HepG2 (cell line): Measurements from ENCODE around the gene UBE2J1. TPM values are rescaled to one million over a fixed set of nuclear protein-coding genes. Genes with fewer than 3 reads are reported as not detected.
A peak's percentile ranks its signal among the peaks of the same experiment; 100 is the strongest.

Experiments
- ARNT2 ChIP-seq: sonication (generic); formaldehyde crosslinking; IDR thresholded peaks from 2 replicates; pipeline ENCODE4 v1.8.0; 2022; ENCODE audit warnings: mild to moderate bottlenecking, low read depth, missing genetic modification reagents, moderate library complexity
- BRCA1 ChIP-seq: sonication (generic); formaldehyde crosslinking; IDR thresholded peaks from 2 replicates; pipeline ENCODE4 v1.4.0; 2020; ENCODE audit warnings: missing genetic modification reagents
- CBX5 ChIP-seq: sonication (generic); formaldehyde crosslinking; IDR thresholded peaks from 2 replicates; pipeline ENCODE4 v1.4.0; 2020; ENCODE audit warnings: missing genetic modification reagents, borderline replicate concordance
- FOXK1 ChIP-seq: sonication (generic); formaldehyde crosslinking; IDR thresholded peaks from 2 replicates; pipeline ENCODE4 v1.4.0; 2020; ENCODE audit warnings: low read depth, missing genetic modification reagents, borderline replicate concordance
- ISX ChIP-seq: sonication (generic); formaldehyde crosslinking; conservative IDR thresholded peaks from 2 replicates; pipeline ENCODE4 v1.5.0; 2020; ENCODE audit warnings: missing genetic modification reagents
- JUND ChIP-seq: sonication (generic); formaldehyde crosslinking; IDR thresholded peaks from 2 replicates; pipeline ENCODE4 v1.8.0; 2022; ENCODE audit warnings: mild to moderate bottlenecking, missing genetic modification reagents
- MTA1 ChIP-seq: sonication (generic); formaldehyde crosslinking; IDR thresholded peaks from 2 replicates; pipeline ENCODE4 v1.4.0; 2020; ENCODE audit warnings: missing genetic modification reagents, mild to moderate bottlenecking, borderline replicate concordance
- MTF1 ChIP-seq: sonication (generic); formaldehyde crosslinking; IDR thresholded peaks from 2 replicates; pipeline ENCODE4 v1.5.0; 2020; ENCODE audit warnings: missing genetic modification reagents
- MYNN ChIP-seq: sonication (generic); formaldehyde crosslinking; IDR thresholded peaks from 2 replicates; pipeline ENCODE4 v1.4.0; 2020; ENCODE audit warnings: mild to moderate bottlenecking, low read depth, missing genetic modification reagents
- NR2F6 ChIP-seq, 2 experiments: IDR thresholded peaks; 2 replicates each; pipeline ENCODE4 v1.6.1; 2016; ENCODE audit warnings: antibody characterized with exemption in 1 of 2, mild to moderate bottlenecking in 1 of 2
- RXRB ChIP-seq: IDR thresholded peaks from 2 replicates; pipeline ENCODE4 v1.6.1; 2016; ENCODE audit warnings: borderline replicate concordance, missing genetic modification reagents, missing compliant biosample characterization
- SNAI1 ChIP-seq: sonication (generic); formaldehyde crosslinking; IDR thresholded peaks from 2 replicates; pipeline ENCODE4 v1.5.0; 2020; ENCODE audit warnings: mild to moderate bottlenecking, missing genetic modification reagents, borderline replicate concordance
- TEAD3 ChIP-seq: optimal IDR thresholded peaks from 2 replicates; pipeline ENCODE3; 2016; ENCODE audit warnings: borderline replicate concordance
- TSC22D2 ChIP-seq: sonication (generic); formaldehyde crosslinking; IDR thresholded peaks from 2 replicates; pipeline ENCODE4 v1.5.1; 2020; ENCODE audit warnings: missing genetic modification reagents, mild to moderate bottlenecking, borderline replicate concordance
- ZBTB21 ChIP-seq: sonication (generic); formaldehyde crosslinking; IDR thresholded peaks from 2 replicates; pipeline ENCODE4 v1.4.0; 2020; ENCODE audit warnings: missing genetic modification reagents
- ZNF138 ChIP-seq: sonication (generic); formaldehyde crosslinking; IDR thresholded peaks from 2 replicates; pipeline ENCODE4 v1.5.0; 2020; ENCODE audit warnings: mild to moderate bottlenecking, low read depth, missing genetic modification reagents
- ZNF317 ChIP-seq: sonication (generic); formaldehyde crosslinking; IDR thresholded peaks from 2 replicates; pipeline ENCODE4 v1.5.0; 2020; ENCODE audit warnings: mild to moderate bottlenecking, missing genetic modification reagents
- ZNF7 ChIP-seq: IDR thresholded peaks from 2 replicates; pipeline ENCODE4 v1.6.1; 2016; ENCODE audit warnings: missing biosample characterization, missing genetic modification reagents
- ZNF720 ChIP-seq: sonication (generic); formaldehyde crosslinking; IDR thresholded peaks from 2 replicates; pipeline ENCODE4 v1.4.0; 2020; ENCODE audit warnings: missing genetic modification reagents
- polyA plus RNA-seq, 8 experiments: library from polyadenylated mRNA; depleted of rRNA in 3 of 8; stranded (reverse) in 7 of 8; unstranded in 1 of 8; fragments of >200 nt; fragmentation: Illumina TruSeq in 4 of 8; extraction: Trizol in 4 of 8; gene quantifications; 2 replicates each; pipeline versions ENCODE4 v1.2.1 to v1.2.3, GENCODE V29; 2011 to 2016; ENCODE audit warnings: low read depth in 4 of 8, missing spikeins in 1 of 8, mixed read lengths in 1 of 8; ENCODE audit not compliant: insufficient read depth in 1 of 8
- total RNA-seq, 5 experiments: library from RNA; depleted of rRNA; stranded (reverse); fragments of >200 nt; fragmentation: Illumina TruSeq; extraction: Trizol; gene quantifications; 2 replicates each; pipeline ENCODE4 v1.2.3, GENCODE V29; 2016; ENCODE audit warnings: low read depth in 1 of 5
- TF ChIP-seq, protein P1 (sequence below): sonication (generic); formaldehyde crosslinking; IDR thresholded peaks from 2 replicates; pipeline ENCODE4 v1.8.1; 2023; ENCODE audit warnings: missing genetic modification reagents, inconsistent platforms, borderline replicate concordance
- TF ChIP-seq, protein P2 (sequence below): sonication (generic); formaldehyde crosslinking; IDR thresholded peaks from 2 replicates; pipeline ENCODE4 v1.4.0; 2020; ENCODE audit warnings: missing genetic modification reagents, borderline replicate concordance
- TF ChIP-seq, protein P3 (sequence below): sonication (generic); formaldehyde crosslinking; IDR thresholded peaks from 2 replicates; pipeline ENCODE4 v1.4.0; 2020; ENCODE audit warnings: mild to moderate bottlenecking, low read depth, missing genetic modification reagents
- TF ChIP-seq, protein P4 (sequence below): IDR thresholded peaks from 2 replicates; pipeline ENCODE4 v1.6.1; 2016; ENCODE audit warnings: mild to moderate bottlenecking, missing biosample characterization, missing genetic modification reagents
- TF ChIP-seq, protein P5 (sequence below): sonication (generic); formaldehyde crosslinking; IDR thresholded peaks from 2 replicates; pipeline ENCODE4 v1.4.0; 2020; ENCODE audit warnings: missing genetic modification reagents
- TF ChIP-seq, protein P6 (sequence below): sonication (generic); formaldehyde crosslinking; conservative IDR thresholded peaks from 2 replicates; pipeline ENCODE4 v1.4.0; 2020; ENCODE audit warnings: missing genetic modification reagents

UBE2J1 gene
- total and polyA plus RNA-seq, 2 of the 13 experiments (the other 11 are each of a cell fraction or from before 2014, with no cell fraction given): 19.3 to 24.6 TPM

DNA sequence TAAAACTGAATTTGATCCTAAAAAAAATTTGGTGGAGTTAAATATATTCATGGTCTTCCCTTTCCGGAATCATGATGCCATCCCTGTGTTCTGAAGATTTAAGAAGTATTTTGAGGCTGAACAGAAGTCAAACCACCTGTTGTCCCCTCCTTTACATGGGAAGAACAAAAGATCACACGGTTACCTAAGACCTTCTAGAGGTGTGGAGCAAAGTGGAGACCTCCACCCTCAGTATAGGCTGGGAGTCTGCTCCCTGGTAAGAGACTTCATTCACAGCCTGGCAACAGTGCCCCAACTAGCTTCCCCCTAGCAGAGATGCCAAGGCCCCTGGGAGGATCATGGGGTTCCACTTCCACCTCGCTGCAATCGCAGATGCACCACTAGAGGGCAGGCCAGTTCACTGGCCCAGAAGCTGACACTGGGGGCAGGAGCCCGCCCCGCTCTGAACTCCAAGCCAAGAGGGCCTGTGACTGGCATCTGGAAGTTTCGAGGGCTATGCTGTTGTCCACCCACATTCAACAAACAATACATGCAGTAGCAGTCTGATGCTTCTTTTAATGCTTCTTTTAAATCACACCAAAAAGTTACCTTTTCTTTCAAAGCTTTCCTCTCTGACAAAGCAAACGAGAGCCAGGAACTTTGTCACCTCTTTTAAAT lies 19.5 kb upstream of the UBE2J1 start (continued):
- TF ChIP-seq, protein P1, sequence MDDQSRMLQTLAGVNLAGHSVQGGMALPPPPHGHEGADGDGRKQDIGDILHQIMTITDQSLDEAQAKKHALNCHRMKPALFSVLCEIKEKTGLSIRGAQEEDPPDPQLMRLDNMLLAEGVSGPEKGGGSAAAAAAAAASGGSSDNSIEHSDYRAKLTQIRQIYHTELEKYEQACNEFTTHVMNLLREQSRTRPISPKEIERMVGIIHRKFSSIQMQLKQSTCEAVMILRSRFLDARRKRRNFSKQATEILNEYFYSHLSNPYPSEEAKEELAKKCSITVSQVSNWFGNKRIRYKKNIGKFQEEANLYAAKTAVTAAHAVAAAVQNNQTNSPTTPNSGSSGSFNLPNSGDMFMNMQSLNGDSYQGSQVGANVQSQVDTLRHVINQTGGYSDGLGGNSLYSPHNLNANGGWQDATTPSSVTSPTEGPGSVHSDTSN: no peak
- TF ChIP-seq, protein P2, sequence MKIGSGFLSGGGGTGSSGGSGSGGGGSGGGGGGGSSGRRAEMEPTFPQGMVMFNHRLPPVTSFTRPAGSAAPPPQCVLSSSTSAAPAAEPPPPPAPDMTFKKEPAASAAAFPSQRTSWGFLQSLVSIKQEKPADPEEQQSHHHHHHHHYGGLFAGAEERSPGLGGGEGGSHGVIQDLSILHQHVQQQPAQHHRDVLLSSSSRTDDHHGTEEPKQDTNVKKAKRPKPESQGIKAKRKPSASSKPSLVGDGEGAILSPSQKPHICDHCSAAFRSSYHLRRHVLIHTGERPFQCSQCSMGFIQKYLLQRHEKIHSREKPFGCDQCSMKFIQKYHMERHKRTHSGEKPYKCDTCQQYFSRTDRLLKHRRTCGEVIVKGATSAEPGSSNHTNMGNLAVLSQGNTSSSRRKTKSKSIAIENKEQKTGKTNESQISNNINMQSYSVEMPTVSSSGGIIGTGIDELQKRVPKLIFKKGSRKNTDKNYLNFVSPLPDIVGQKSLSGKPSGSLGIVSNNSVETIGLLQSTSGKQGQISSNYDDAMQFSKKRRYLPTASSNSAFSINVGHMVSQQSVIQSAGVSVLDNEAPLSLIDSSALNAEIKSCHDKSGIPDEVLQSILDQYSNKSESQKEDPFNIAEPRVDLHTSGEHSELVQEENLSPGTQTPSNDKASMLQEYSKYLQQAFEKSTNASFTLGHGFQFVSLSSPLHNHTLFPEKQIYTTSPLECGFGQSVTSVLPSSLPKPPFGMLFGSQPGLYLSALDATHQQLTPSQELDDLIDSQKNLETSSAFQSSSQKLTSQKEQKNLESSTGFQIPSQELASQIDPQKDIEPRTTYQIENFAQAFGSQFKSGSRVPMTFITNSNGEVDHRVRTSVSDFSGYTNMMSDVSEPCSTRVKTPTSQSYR (CRISPR knock-in tag): no peak
- TF ChIP-seq MYNN (CRISPR knock-in tag): no peak
- TF ChIP-seq, protein P3, sequence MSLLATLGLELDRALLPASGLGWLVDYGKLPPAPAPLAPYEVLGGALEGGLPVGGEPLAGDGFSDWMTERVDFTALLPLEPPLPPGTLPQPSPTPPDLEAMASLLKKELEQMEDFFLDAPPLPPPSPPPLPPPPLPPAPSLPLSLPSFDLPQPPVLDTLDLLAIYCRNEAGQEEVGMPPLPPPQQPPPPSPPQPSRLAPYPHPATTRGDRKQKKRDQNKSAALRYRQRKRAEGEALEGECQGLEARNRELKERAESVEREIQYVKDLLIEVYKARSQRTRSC (CRISPR knock-in tag): no peak
- 0 out of 2 replicates have a peak, but pooled peaks have one; percentile 48 for TF ChIP-seq BRCA1 (CRISPR knock-in tag)
- no peak for TF ChIP-seq ZNF720 (CRISPR knock-in tag)
- peak; percentile 34; the same call in 1 of the 2 replicates for TF ChIP-seq RXRB (CRISPR knock-in tag)
- peak; percentile 23 for TF ChIP-seq TEAD3
- TF ChIP-seq ZBTB21: no peak
- TF ChIP-seq MTF1 (CRISPR knock-in tag): no peak
- TF ChIP-seq SNAI1 (CRISPR knock-in tag): no peak
- no peak for TF ChIP-seq ARNT2
- TF ChIP-seq, protein P4, sequence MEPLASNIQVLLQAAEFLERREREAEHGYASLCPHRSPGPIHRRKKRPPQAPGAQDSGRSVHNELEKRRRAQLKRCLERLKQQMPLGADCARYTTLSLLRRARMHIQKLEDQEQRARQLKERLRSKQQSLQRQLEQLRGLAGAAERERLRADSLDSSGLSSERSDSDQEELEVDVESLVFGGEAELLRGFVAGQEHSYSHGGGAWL (CRISPR knock-in tag): no peak
- TF ChIP-seq ZNF7 (CRISPR knock-in tag): no peak
- TF ChIP-seq NR2F6 (IDR thresholded peaks at IDR 0.05): no peak
- TF ChIP-seq NR2F6 (CRISPR knock-in tag; IDR thresholded peaks at IDR 0.05): no peak
- TF ChIP-seq JUND: no peak
- TF ChIP-seq FOXK1: no peak
- TF ChIP-seq ZNF317 (CRISPR knock-in tag): no peak
- no peak for TF ChIP-seq ZNF138 (CRISPR knock-in tag)
- TF ChIP-seq TSC22D2 (CRISPR knock-in tag): no peak
- no peak for TF ChIP-seq ISX (CRISPR knock-in tag)
- no peak for TF ChIP-seq MTA1 (CRISPR knock-in tag)
- TF ChIP-seq, protein P5, sequence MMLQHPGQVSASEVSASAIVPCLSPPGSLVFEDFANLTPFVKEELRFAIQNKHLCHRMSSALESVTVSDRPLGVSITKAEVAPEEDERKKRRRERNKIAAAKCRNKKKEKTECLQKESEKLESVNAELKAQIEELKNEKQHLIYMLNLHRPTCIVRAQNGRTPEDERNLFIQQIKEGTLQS (CRISPR knock-in tag): 0 out of 2 replicates have a peak, but pooled peaks have one; percentile 24
- peak; percentile 50; the same call in 1 of the 2 replicates for TF ChIP-seq CBX5 (CRISPR knock-in tag)
- TF ChIP-seq, protein P6, sequence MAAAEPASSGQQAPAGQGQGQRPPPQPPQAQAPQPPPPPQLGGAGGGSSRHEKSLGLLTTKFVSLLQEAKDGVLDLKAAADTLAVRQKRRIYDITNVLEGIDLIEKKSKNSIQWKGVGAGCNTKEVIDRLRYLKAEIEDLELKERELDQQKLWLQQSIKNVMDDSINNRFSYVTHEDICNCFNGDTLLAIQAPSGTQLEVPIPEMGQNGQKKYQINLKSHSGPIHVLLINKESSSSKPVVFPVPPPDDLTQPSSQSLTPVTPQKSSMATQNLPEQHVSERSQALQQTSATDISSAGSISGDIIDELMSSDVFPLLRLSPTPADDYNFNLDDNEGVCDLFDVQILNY (CRISPR knock-in tag): no peak
